Keratinocyte (primary cell): ENCODE measurements around the gene ALK. TPM values are rescaled to one million over a fixed set of nuclear protein-coding genes. Genes with fewer than 3 reads are reported as not detected.
A peak's percentile ranks its signal among the peaks of the same experiment; 100 is the strongest.

ENCODE experiments used
- DNase-seq: peaks from one replicate; pipeline ENCODE4 v3.0.0-alpha.2; 2011; ENCODE audit warnings: low read depth, missing footprints, low spot score
- FAIRE-seq: peaks from 2 replicates; lab custom pipeline; 2011; peaks lifted over from hg19 to GRCh38; lab: Jason Lieb, UNC
- H2AFZ ChIP-seq: 2 replicates; pipeline ENCODE4 v1.6.0; 2012; ENCODE audit warnings: low read length, control low read depth, inconsistent platforms; ENCODE audit not compliant: control insufficient read depth
- H3K27ac ChIP-seq: 2 replicates; pipeline ENCODE4 v1.5.1; 2011; ENCODE audit warnings: low read length; ENCODE audit not compliant: control insufficient read depth, insufficient read depth
- H3K27me3 ChIP-seq: 3 replicates; pipeline ENCODE4 v1.6.0; 2011; ENCODE audit warnings: low read length; ENCODE audit not compliant: control insufficient read depth, insufficient read depth; ENCODE audit errors: extremely low read depth
- H3K36me3 ChIP-seq, 2 experiments: 2 replicates in 1 of 2; 3 replicates in 1 of 2; pipeline ENCODE4 v1.5.1; 2011; ENCODE audit warnings: low read length in 2 of 2, mild to moderate bottlenecking in 1 of 2; ENCODE audit not compliant: control insufficient read depth in 2 of 2, insufficient read depth in 2 of 2; ENCODE audit errors: extremely low read depth in 1 of 2
- H3K4me1 ChIP-seq: 3 replicates; pipeline ENCODE4 v1.5.1; 2011; ENCODE audit warnings: low read length; ENCODE audit not compliant: control insufficient read depth, insufficient read depth; ENCODE audit errors: extremely low read depth
- H3K4me2 ChIP-seq: 3 replicates; pipeline ENCODE4 v1.6.0; 2011; ENCODE audit warnings: low read depth, low read length; ENCODE audit not compliant: control insufficient read depth, insufficient read depth; ENCODE audit errors: extremely low read depth
- H3K4me3 ChIP-seq, 3 experiments: fragments of 200-600 bp in 1 of 3; sonication (generic) in 1 of 3; 2 replicates in 2 of 3; 3 replicates in 1 of 3; pipeline ENCODE4 v1.5.1; 2011 to 2016; ENCODE audit warnings: low read length in 3 of 3, mild to moderate bottlenecking in 3 of 3, control low read depth in 2 of 3, inconsistent platforms in 1 of 3, low read depth in 1 of 3, mixed read lengths in 1 of 3, mixed run types in 1 of 3, moderate library complexity in 1 of 3; ENCODE audit not compliant: control insufficient read depth in 2 of 3, insufficient read depth in 2 of 3; ENCODE audit errors: extremely low read depth in 1 of 3
- H3K79me2 ChIP-seq: 2 replicates; pipeline ENCODE4 v1.6.0; 2012; ENCODE audit warnings: low read length; ENCODE audit not compliant: control insufficient read depth, insufficient read depth
- H3K9ac ChIP-seq: 3 replicates; pipeline ENCODE4 v1.6.0; 2011; ENCODE audit warnings: low read length; ENCODE audit not compliant: control insufficient read depth, insufficient read depth; ENCODE audit errors: extremely low read depth
- H3K9me1 ChIP-seq: 3 replicates; pipeline ENCODE4 v1.6.0; 2011; ENCODE audit warnings: low read length; ENCODE audit not compliant: control insufficient read depth, insufficient read depth; ENCODE audit errors: extremely low read depth
- H3K9me3 ChIP-seq: 2 replicates; pipeline ENCODE4 v1.5.1; 2012; ENCODE audit warnings: low read depth, low read length; ENCODE audit not compliant: control insufficient read depth
- H4K20me1 ChIP-seq: 3 replicates; pipeline ENCODE4 v1.6.0; 2011; ENCODE audit warnings: low read length; ENCODE audit not compliant: control insufficient read depth, insufficient read depth; ENCODE audit errors: extremely low read depth
- CTCF ChIP-seq, 3 experiments: IDR thresholded peaks in 1 of 3; conservative IDR thresholded peaks in 1 of 3; optimal IDR thresholded peaks in 1 of 3; 2 replicates in 2 of 3; 3 replicates in 1 of 3; pipeline versions ENCODE3 to v1.5.1; 2011; ENCODE audit warnings: low read length in 3 of 3, mild to moderate bottlenecking in 3 of 3, moderate library complexity in 2 of 3, control low read depth in 1 of 3, inconsistent platforms in 1 of 3; ENCODE audit not compliant: insufficient read depth in 2 of 3; ENCODE audit errors: extremely low read depth in 1 of 3
- EZH2 ChIP-seq: IDR thresholded peaks from one replicate; pipeline ENCODE4 v1.6.1; 2012; ENCODE audit warnings: inconsistent platforms, mild to moderate bottlenecking, low read length, moderate library complexity
- dilution Hi-C: fragments of 300-500 bp; cut with MboI; formaldehyde crosslinking; loops from one replicate; pipeline ENCODE4 v1.7.0; 2020; ENCODE audit warnings: low sequenced_read_pairs; ENCODE audit not compliant: extremely low pct_ligation_motif_present
- polyA plus RNA-seq, 5 experiments: library from polyadenylated mRNA; depleted of rRNA in 3 of 5; stranded (reverse) in 3 of 5; stranded (forward) in 1 of 5; unstranded in 1 of 5; fragments of >200 nt; gene quantifications; 1 replicate in 1 of 5; 2 replicates in 3 of 5; 3 replicates in 1 of 5; pipeline versions ENCODE4 v1.2.1 to v1.2.3, GENCODE V29; 2011 to 2012; ENCODE audit warnings: missing spikeins in 2 of 5, low read depth in 1 of 5, low replicate concordance in 1 of 5

The ALK gene
- polyA plus RNA-seq, 1 donor (not counting 4 experiments of a cell fraction or from before 2014, with no cell fraction given) = not detected

DNA sequence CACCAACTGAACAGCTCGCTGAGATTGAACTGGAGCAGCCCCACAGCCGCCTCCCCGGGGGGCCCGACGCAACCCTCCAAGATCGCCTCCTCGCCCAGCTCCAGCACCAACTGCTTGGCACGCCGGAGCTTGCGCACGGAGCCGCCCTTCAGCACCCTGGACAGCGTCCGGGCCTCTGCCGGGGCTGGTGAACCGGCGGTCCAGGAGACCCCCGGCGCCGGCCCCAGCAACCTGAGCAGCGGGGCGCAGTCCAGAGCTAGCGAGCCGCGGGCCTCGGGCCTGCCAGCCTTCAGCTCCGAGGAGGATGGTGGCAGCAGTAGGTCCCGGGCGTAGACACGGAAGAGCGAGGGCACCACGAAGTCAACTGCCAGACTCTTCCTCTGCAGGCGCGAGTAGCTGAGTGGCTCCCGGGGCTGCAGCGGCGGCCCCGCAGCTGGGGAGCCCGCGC lies 1.2 kb downstream of the ALK start:
- no peak overlapping the region for H3K27ac ChIP-seq
- no peak for FAIRE-seq
- no peaks in the 10 kb centered on the region for H3K79me2 ChIP-seq
- H3K9me1 ChIP-seq = no peaks in the 10 kb centered on the region
- peaks cover 2% of the 10 kb centered on the region for H4K20me1 ChIP-seq
- no peak for TF ChIP-seq EZH2
- no peak for TF ChIP-seq CTCF (optimal IDR thresholded peaks at IDR 0.05 in 1 of 3, IDR thresholded peaks at IDR 0.05 in 1 of 3, conservative IDR thresholded peaks at IDR 0.05 in 1 of 3; ENCODE audit: extremely low read depth in 1 of 3, insufficient read depth in 2 of 3, low read length in 3 of 3)
- no peaks in the 10 kb centered on the region for H3K4me1 ChIP-seq
- H3K4me2 ChIP-seq = peak overlapping the region; percentile 27
- H3K9ac ChIP-seq = no peak overlapping the region
- H3K9me3 ChIP-seq = no peaks in the 10 kb centered on the region
- no peak overlapping the region for H2AFZ ChIP-seq
- dilution Hi-C loops = no loop called here
- peak; percentile 7 for DNase-seq
- no peak overlapping the region for H3K4me3 ChIP-seq
- H3K36me3 ChIP-seq = no peaks in the 10 kb centered on the region
- H3K27me3 ChIP-seq = peaks cover 36% of the 10 kb centered on the region

- no peak for TF ChIP-seq CTCF (optimal IDR thresholded peaks at IDR 0.05 in 1 of 3, IDR thresholded peaks at IDR 0.05 in 1 of 3, conservative IDR thresholded peaks at IDR 0.05 in 1 of 3; ENCODE audit: extremely low read depth in 1 of 3, insufficient read depth in 2 of 3, low read length in 3 of 3)
- TF ChIP-seq EZH2 = no peak
Observed at GRCh38 chr2:29918941-29919340, 2.4 kb downstream of the ALK start.

More at GRCh38 chr2:29918941-29919340, 2.4 kb downstream of the ALK start:
- no peaks in the 10 kb centered on the region for H3K9me1 ChIP-seq
- H3K4me2 ChIP-seq = no peak overlapping the region
- H3K79me2 ChIP-seq = no peaks in the 10 kb centered on the region
- H3K4me1 ChIP-seq = no peaks in the 10 kb centered on the region
- H3K9ac ChIP-seq = no peak overlapping the region
- dilution Hi-C loops = no loop called here
- no peaks in the 10 kb centered on the region for H3K9me3 ChIP-seq
- no peak overlapping the region for H2AFZ ChIP-seq
- H4K20me1 ChIP-seq = peaks cover 2% of the 10 kb centered on the region
- no peak overlapping the region for H3K4me3 ChIP-seq
- H3K27me3 ChIP-seq = peaks cover 36% of the 10 kb centered on the region
- H3K27ac ChIP-seq = no peak overlapping the region
- H3K36me3 ChIP-seq = no peaks in the 10 kb centered on the region
- FAIRE-seq = no peak
- DNase-seq = no peak
